ENCODE results near the gene TSPAN9. TPM values are rescaled to one million over a fixed set of nuclear protein-coding genes. Genes with fewer than 3 reads are reported as not detected.
A peak's percentile ranks its signal among the peaks of the same experiment; 100 is the strongest.

The TSPAN9 gene
- total RNA-seq, 1 experiment from 2014 or later: 7.7 TPM

- POLR2A ChIA-PET: no interaction called here
- no peak for TF ChIP-seq TCF7L2 (IDR thresholded peaks at IDR 0.05; ENCODE audit: low read depth, low read length)
- no peak for TF ChIP-seq POLR2AphosphoS5 (IDR thresholded peaks at IDR 0.05; ENCODE audit: low read depth, low read length)
- TF ChIP-seq, protein P1, sequence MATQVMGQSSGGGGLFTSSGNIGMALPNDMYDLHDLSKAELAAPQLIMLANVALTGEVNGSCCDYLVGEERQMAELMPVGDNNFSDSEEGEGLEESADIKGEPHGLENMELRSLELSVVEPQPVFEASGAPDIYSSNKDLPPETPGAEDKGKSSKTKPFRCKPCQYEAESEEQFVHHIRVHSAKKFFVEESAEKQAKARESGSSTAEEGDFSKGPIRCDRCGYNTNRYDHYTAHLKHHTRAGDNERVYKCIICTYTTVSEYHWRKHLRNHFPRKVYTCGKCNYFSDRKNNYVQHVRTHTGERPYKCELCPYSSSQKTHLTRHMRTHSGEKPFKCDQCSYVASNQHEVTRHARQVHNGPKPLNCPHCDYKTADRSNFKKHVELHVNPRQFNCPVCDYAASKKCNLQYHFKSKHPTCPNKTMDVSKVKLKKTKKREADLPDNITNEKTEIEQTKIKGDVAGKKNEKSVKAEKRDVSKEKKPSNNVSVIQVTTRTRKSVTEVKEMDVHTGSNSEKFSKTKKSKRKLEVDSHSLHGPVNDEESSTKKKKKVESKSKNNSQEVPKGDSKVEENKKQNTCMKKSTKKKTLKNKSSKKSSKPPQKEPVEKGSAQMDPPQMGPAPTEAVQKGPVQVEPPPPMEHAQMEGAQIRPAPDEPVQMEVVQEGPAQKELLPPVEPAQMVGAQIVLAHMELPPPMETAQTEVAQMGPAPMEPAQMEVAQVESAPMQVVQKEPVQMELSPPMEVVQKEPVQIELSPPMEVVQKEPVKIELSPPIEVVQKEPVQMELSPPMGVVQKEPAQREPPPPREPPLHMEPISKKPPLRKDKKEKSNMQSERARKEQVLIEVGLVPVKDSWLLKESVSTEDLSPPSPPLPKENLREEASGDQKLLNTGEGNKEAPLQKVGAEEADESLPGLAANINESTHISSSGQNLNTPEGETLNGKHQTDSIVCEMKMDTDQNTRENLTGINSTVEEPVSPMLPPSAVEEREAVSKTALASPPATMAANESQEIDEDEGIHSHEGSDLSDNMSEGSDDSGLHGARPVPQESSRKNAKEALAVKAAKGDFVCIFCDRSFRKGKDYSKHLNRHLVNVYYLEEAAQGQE (IDR thresholded peaks at IDR 0.05; ENCODE audit: insufficient read depth in 1 of 2, low read depth in 2 of 2, low read length in 1 of 2): no peak
- TF ChIP-seq CTCF (IDR thresholded peaks at IDR 0.05): no peak
- TF ChIP-seq SIN3A (IDR thresholded peaks at IDR 0.05; ENCODE audit: borderline replicate concordance, insufficient read depth, low read depth, low read length): no peak
- no peak for ATAC-seq
- intact Hi-C loops (cut with micrococcal nuclease; ENCODE audit: unreplicated experiment): no loop called here
- Histone ChIP-seq H3K4me3 (ENCODE audit: low read depth in 2 of 2, low read length in 2 of 2) (no peak overlapping the region), H3K9me3 (ENCODE audit: control insufficient read depth, insufficient read depth, low read depth, low read length) (no peaks in the 10 kb centered on the region), H3K27ac (ENCODE audit: low read length) (no peak overlapping the region), H3K36me3 (ENCODE audit: control insufficient read depth, insufficient read depth, low read length) (no peaks in the 10 kb centered on the region), H3K27me3 (ENCODE audit: control insufficient read depth, insufficient read depth, low read length) (no peaks in the 10 kb centered on the region), H3K4me1 (ENCODE audit: control insufficient read depth, insufficient read depth, low read length) (no peaks in the 10 kb centered on the region)
- no TSS peak for BruUV-seq (replicated peaks)
- CTCF ChIA-PET: no interaction called here
- DNase-seq (ENCODE audit: low read depth, low spot score): no peak
- in situ Hi-C loops (cut with HindIII; ENCODE audit: low pct_unique_long_range_greater_than_20kb, low sequenced_read_pairs): no loop called here
Observed at GRCh38 chr12:3207175-3207574, 130.0 kb downstream of the TSPAN9 start.

DNA sequence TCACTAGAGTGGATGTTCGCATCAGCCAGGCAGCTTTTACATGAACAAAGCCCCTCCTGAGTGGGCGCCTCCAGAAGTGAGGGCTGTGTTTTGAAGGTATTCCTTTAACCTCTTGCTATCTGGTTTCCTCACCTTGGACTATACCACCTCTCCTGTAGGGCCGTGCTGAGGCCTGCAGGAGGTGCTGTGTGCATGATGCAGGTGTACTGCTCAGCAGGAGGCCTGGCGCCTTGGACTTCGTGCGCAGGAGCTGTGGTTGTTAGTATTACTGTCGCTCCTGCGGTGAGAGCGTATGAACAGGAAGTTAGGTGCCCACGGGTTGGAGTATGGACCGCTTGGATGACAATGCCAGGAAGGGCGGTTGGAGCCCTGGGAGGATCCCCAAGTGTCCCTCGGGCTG, 130.7 kb downstream of the TSPAN9 start:
- no TSS peak for BruUV-seq (replicated peaks)
- intact Hi-C loops (cut with micrococcal nuclease; ENCODE audit: unreplicated experiment): no loop called here
- POLR2A ChIA-PET: no interaction called here

More for the DNA sequence above, 130.7 kb downstream of the TSPAN9 start:
- Histone ChIP-seq H3K27me3 (ENCODE audit: control insufficient read depth, insufficient read depth, low read length) (no peaks in the 10 kb centered on the region), H3K4me1 (ENCODE audit: control insufficient read depth, insufficient read depth, low read length) (no peaks in the 10 kb centered on the region), H3K4me3 (ENCODE audit: low read depth in 2 of 2, low read length in 2 of 2) (no peak overlapping the region), H3K9me3 (ENCODE audit: control insufficient read depth, insufficient read depth, low read depth, low read length) (no peaks in the 10 kb centered on the region), H3K36me3 (ENCODE audit: control insufficient read depth, insufficient read depth, low read length) (no peaks in the 10 kb centered on the region), H3K27ac (ENCODE audit: low read length) (no peak overlapping the region)
- CTCF ChIA-PET: interaction anchor here (1.2 kb wide), 1 partner anchor 73 kb away, joined by 3 read pairs; no protein-coding TSS in a partner anchor
- in situ Hi-C loops (cut with HindIII; ENCODE audit: low pct_unique_long_range_greater_than_20kb, low sequenced_read_pairs): no loop called here
- ATAC-seq (0 out of 2 replicates have a peak, but pooled peaks have one; percentile 56), DNase-seq (ENCODE audit: low read depth, low spot score) (no peak)
- TF ChIP-seq SIN3A (IDR thresholded peaks at IDR 0.05; ENCODE audit: borderline replicate concordance, insufficient read depth, low read depth, low read length) (no peak), POLR2AphosphoS5 (IDR thresholded peaks at IDR 0.05; ENCODE audit: low read depth, low read length) (no peak), TCF7L2 (IDR thresholded peaks at IDR 0.05; ENCODE audit: low read depth, low read length) (no peak), CTCF (IDR thresholded peaks at IDR 0.05) (no peak)
- TF ChIP-seq, protein P1 (IDR thresholded peaks at IDR 0.05; ENCODE audit: insufficient read depth in 1 of 2, low read depth in 2 of 2, low read length in 1 of 2): no peak
